Activated T-cell treated with anti-CD3 and anti-CD28 coated beads, Interleukin-2, amount 50 U/mL, for 4 hours (primary cell): ENCODE data around the gene DMXL1. TPM values are rescaled to one million over a fixed set of nuclear protein-coding genes. Genes with fewer than 3 reads are reported as not detected.

Experiments used
- total RNA-seq, 3 donors: library from RNA; stranded (reverse); gene quantifications; one replicate each; pipeline ENCODE4 v1.2.1, GENCODE V29; 2021

Gene DMXL1
- total RNA-seq, 3 donors from 2014 or later: 16.0 to 27.5 (median 18.7) TPM

Other genes starting within 250 kb of the DMXL1 start
- gene DTWD2, start 82.5 kb upstream of the DMXL1 start, total RNA-seq: 1 to 10 TPM; 3.5 to 4.3 (median 3.7) TPM